HG02885 (cell line): ENCODE results near the gene ARHGAP30.
"Not testable (repeated sequence)": the region's sequence is repeated elsewhere in the genome, so short reads cannot be mapped to it uniquely, and the experiment has no call there.

Experiments
- ATAC-seq: cut with Tn5 transposase; IDR thresholded peaks from one replicate; pipeline ENCODE4 v1.9.1; 2021; ENCODE audit warnings: mild to moderate bottlenecking; ENCODE audit not compliant: unreplicated experiment, poor library complexity

The ARHGAP30 gene, protein sequence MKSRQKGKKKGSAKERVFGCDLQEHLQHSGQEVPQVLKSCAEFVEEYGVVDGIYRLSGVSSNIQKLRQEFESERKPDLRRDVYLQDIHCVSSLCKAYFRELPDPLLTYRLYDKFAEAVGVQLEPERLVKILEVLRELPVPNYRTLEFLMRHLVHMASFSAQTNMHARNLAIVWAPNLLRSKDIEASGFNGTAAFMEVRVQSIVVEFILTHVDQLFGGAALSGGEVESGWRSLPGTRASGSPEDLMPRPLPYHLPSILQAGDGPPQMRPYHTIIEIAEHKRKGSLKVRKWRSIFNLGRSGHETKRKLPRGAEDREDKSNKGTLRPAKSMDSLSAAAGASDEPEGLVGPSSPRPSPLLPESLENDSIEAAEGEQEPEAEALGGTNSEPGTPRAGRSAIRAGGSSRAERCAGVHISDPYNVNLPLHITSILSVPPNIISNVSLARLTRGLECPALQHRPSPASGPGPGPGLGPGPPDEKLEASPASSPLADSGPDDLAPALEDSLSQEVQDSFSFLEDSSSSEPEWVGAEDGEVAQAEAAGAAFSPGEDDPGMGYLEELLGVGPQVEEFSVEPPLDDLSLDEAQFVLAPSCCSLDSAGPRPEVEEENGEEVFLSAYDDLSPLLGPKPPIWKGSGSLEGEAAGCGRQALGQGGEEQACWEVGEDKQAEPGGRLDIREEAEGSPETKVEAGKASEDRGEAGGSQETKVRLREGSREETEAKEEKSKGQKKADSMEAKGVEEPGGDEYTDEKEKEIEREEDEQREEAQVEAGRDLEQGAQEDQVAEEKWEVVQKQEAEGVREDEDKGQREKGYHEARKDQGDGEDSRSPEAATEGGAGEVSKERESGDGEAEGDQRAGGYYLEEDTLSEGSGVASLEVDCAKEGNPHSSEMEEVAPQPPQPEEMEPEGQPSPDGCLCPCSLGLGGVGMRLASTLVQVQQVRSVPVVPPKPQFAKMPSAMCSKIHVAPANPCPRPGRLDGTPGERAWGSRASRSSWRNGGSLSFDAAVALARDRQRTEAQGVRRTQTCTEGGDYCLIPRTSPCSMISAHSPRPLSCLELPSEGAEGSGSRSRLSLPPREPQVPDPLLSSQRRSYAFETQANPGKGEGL

DNA sequence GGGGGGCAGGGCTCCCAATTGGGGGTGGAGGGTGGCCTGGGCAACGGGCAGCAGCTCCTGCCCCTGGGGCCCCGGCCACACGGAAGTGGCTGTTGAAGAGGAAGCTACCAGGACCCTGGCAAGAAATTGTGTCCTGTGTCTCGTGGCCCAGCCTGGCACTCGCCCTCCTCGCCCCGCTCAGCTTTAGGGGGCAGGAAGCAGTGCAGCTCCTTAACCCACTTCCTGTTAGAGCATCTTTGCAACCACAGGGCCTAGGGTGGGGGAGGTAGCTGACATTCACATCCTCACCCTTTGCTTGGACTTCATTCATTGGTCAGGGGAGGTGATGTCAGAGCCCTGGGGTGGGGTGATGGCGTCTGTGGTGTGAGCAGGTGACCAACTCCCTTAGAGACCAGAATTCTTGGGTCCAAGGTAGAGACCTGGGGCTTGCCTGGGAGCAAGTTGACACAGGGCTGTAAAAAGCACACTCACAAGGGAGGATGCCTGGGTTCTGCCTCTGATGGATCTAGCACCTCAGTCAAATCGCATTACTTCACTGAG lies at the start of gene ARHGAP30:
Gene ARHGAP30, minus strand, starts transcription at position 161 of the 540 bp plus-strand sequence. CDS start 267 bp downstream, outside the sequence.
- ATAC-seq = peak; percentile 89

DNA sequence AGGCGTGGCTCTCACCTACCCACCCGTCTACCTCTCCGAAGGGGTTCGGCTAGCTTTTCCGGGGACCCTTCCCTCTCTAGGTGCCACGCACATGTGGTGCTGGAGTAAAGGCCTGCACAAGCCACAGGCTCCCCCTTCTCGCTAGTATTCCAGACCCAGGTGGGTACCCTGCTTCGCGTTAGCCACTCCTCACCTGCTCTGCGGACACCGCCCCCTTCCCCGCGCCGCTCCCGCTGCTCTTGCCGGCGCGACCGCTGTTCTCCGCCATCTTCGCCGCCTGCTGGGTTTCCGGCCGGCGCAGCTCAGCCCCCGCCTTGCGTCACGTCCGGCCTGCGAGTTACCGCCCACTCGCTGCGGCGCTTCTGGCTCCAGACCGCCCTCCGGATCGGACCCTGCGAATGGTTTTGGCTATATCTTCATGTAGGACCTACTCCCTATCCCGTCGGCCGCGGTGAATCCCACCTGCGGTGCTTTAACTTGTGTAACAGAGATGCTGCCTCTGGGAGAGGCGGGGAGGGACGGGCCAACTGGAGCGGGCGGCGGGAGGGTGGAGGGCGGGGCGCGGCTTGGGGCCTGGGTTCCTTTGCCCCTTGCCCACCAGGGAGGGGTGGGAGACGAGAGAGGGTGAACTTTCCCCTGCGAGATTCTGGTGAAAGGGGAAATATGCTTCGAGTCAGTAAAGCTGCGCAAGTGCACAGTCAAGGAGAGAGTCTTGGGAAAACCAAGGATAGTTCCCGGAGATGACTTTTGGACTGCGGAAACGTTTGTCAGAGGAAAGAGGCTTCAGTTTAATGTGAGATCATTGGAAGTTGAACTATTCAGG lies 48.3 kb upstream of the ARHGAP30 start, which contains the start of the genes NIT1 and PFDN2:
Gene NIT1, plus strand, starts transcription at position 347 of the 823 bp plus-strand sequence. Its CDS starts 72 bp downstream, at position 419.
Gene PFDN2, minus strand, starts transcription at position 279 of the 823 bp plus-strand sequence. Its CDS starts 11 bp downstream, at position 268.
- peak; percentile 85 for ATAC-seq

DNA sequence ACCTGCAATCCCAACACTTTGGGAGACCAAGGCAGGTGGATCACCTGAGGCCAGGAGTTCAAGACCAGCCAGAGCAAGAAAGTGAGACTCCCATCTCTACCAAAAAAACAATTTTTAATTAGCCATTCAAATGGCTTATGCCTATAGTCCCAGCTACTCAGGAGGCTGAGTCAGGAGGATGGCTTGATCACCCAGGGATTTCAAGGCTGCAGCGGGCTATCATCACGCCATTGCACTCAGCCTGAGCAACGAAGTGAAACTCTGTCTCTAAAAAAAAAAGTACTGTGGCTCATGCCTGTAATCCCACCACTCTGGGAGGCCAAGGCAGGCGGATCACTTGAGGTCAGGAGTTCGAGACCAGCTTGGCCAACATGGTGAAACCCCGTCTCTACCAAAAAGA lies 46.3 kb upstream of the ARHGAP30 start:
- not testable (repeated sequence) for ATAC-seq

DNA sequence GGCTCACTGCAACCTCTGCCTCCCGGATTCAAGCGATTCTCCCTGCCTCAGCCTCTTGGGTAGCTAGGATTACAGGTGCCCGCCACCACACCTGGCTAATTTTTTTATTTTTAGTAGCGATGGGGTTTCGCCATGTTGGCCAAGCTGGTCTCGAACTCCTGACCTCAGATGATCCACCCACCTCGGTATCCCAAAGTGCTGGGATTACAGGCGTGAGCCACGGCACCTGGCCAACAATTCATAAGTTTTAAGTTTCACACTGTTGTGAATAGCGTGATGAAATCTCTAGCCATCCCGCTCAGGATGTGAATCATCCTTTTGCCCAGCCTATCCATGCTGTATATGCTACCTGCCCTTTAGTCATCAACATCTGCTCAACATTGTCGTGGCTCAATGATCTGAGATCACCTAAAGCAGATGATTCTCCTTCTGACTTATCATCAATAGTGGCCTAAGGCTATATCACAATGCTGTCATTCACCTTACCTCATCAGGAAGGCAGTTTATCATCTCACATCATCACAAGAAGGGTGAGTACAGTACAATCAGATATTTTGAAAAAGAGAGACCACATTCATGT lies 45.5 kb upstream of the ARHGAP30 start:
- no peak for ATAC-seq

DNA sequence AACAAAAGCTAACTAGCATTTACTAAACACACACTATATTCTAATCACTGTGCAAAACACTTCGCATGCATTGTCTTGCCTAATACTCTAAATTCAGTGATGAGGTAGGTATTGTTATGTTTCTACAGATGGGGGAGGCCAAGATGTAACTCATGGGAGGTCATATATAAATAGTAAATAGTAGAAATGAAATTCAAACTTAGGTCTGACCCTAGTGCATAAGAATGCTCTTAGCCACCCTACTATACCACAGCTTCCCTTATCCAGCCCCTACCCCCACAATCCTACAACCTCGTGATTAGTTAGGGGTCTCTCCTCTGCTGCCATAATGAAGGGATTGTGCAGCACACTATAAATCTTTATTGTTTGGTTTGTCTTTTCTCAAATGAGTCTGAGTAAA lies 44.9 kb upstream of the ARHGAP30 start:
- ATAC-seq = no peak

DNA sequence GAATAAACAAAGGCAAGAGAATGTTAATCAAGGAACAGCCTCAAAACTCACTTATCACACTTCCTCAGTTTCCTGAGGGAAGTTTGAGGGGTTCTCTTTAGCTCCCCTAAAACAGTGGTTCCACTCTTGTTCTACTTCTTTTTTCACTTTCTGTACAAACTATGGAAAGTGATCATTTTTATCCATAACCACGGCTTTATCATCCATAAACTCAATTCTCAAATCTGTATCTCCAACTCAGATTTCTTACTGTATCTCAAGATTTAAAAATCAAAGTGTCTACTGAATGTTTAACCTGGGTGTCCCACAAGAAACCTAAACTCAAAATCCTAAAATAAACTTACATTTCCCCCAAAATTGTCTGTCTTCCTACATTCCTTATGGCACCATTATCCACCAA lies 44.2 kb upstream of the ARHGAP30 start:
- ATAC-seq = no peak

- no peak for ATAC-seq
Observed at GRCh38 chr1:161111527-161111926, 41.8 kb upstream of the ARHGAP30 start.

DNA sequence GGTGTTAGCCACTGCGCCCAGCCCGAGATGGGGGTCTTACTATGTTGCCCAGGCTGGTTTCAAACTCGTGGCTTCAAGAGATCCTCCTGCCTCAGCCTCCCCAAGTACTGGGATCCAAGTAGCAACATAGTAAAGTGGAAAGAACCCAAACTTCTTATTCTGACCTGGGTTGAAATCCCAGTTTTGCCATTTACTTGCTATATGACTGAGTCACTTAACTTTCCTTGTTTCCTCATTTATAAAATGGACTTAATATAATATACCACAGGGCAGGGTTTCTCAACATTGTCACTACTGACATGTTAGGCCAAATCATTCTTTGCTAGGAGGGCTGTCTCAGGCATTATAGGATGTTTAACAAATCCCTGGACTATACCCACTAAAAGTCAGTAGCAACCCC lies 41.4 kb upstream of the ARHGAP30 start:
- no peak for ATAC-seq

DNA sequence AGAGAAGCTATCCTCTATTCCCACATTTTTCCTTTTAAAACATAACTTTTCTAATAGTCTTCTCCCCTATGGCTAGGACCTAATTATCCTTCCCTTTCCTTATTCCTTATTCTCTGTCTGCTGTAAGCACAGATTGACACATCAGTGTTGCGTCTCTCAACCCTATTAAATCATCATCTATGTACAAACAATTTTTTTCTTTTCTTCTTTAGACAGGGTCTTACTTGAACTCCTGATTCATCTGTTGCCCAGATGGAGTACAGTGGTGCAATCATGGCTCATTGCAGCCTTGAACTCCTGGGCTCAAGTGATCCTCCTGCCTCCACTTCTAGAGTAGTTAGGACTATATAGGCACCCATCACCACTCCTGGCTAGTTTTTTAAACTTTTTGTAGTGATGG lies 36.7 kb upstream of the ARHGAP30 start:
- ATAC-seq = no peak

DNA sequence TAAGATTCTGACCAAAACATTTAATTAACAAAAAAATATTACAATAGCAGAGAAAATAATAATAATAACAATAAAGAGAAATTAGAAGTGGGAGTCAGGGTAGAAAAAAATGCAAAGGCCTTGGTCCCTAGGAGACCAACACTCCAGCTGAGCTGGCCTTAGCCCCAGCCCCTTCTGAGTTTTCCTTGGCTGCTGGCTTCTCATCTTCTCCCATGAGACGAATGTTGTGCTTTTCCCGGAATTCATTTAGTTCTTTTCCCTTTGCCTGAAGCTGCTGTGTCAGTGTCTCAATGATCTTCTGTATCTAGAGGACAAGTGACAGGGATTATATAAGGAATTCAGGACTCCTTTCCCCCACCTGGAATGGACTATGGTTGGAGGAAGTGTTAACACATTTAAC lies 30.9 kb upstream of the ARHGAP30 start:
- no peak for ATAC-seq

DNA sequence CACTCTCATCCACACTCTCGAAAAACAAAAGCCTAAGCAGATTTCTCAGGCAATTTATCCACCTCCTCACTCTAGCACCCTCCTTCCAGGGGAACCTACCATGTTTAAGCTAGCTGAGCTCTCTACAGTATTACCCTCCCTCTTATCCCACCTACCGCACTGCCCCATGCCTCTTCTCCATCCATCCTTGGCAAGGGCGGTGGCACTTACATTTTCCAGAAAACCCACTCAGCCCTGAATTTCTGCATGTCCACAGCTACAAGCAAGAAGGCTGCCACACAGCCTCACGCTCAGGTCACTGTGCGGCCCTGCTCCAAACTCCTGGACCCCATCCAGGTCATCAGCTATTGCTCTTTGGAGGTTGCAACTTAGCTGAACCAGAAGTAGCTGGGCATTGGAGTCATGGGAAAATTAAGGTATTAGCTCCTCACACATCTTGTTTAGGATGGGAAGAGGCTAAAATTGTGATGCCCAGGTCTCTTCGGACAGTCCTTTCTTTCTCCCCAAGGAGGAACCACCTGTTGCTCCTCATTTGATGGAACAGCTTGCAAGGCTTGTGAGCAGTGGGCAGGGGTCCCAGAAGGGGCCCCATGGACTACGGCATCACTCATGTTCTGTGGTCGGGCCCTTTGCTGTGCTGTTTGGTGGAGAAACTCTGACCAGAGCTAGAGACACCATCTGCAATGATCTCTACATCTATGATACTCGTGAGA lies 29.6 kb upstream of the ARHGAP30 start:
- no peak for ATAC-seq

GRCh38 chr1:161098210-161099068 lies 28.7 kb upstream of the ARHGAP30 start, which contains the start of gene KLHDC9:
TSS of gene KLHDC9 (plus strand) at chr1:161098361. CDS start at chr1:161098536, 175 bp downstream.
- ATAC-seq = peak; percentile 76

- no peak for ATAC-seq
Observed at GRCh38 chr1:161096530-161096929, 26.8 kb upstream of the ARHGAP30 start.

DNA sequence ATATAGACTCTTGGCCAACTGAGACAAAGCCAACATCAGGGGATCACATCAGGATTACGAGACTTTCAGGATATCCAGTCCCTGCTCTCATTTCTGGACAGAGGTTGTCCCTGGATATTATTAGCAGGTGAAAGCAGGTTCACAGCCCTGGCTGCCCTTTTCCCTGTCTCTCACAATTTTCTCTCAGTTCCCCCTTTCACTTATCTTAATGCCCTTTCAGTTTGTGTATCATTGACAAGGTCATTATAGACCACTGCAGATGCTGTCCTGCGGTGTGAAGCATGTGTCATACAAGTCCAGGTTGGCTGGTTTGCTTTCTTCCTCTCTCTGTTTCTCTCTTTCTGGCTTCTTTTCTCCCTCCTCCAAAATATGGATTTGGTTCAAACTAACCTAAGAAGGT lies 26.3 kb upstream of the ARHGAP30 start:
- no peak for ATAC-seq

- no peak for ATAC-seq
Observed at GRCh38 chr1:161095230-161095629, 25.5 kb upstream of the ARHGAP30 start.

DNA sequence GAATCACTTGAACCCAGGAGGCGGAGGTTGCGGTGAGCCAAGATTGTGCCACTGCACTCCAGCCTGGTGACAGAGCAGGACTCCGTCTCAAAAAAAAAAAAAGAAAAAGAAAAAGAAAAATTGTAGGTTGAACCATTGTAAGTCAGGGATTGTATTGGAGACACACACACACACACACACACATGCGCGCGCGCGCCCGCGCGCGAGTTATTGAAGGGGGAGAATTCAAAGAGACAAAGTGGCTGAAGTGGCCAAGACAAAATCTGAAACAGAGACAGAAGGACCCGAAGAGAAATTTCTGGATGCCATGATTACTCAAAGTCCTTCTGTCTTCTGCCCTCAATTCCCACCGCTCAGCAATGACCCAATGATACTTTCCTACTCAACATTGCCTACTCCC lies 24.8 kb upstream of the ARHGAP30 start:
- no peak for ATAC-seq

DNA sequence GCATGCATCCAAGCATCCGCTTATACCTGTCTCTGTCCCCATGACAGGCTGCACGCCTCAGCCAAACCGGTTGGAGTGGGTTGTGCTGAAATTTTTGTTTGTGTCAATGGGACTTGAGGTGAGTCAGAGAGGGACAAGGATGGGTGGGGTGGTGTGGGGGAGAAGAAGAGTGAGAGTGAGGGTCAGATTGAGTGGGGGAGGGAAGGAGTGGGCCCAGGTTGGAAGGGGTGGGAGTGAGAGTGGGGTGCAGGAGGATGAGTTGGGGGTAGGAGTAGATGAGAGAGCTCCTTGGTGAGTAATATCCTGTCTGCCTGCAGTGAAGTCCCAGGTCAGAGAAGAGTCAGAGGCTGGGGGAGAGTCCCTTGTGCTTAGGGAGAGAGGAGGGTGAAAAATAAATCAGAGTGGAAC lies 22.9 kb upstream of the ARHGAP30 start:
- no peak for ATAC-seq
